HFFc6 (cell line): ENCODE data around the gene TMPRSS4. TPM values are rescaled to one million over a fixed set of nuclear protein-coding genes. Genes with fewer than 3 reads are reported as not detected.

Experiments
- DNase-seq: peaks from one replicate; pipeline ENCODE4 v3.0.0-alpha.2; 2018
- H3K27ac Mint-ChIP-seq: 2 replicates; pipeline ENCODE4 v1.8.0; 2020; ENCODE audit warnings: mild to moderate bottlenecking, mixed read lengths
- H3K27me3 Mint-ChIP-seq: 2 replicates; pipeline ENCODE4 v1.8.0; 2021; ENCODE audit warnings: mild to moderate bottlenecking, moderate library complexity, mixed read lengths; ENCODE audit not compliant: insufficient read depth
- H3K36me3 Mint-ChIP-seq: 2 replicates; pipeline ENCODE4 v1.8.0; 2021; ENCODE audit warnings: low read depth, mixed read lengths
- H3K4me1 Mint-ChIP-seq: 2 replicates; pipeline ENCODE4 v1.8.0; 2020; ENCODE audit warnings: low read depth, mixed read lengths
- H3K4me3 Mint-ChIP-seq: 2 replicates; pipeline ENCODE4 v1.8.0; 2020; ENCODE audit warnings: mild to moderate bottlenecking, moderate library complexity, mixed read lengths
- H3K9me3 Mint-ChIP-seq: 2 replicates; pipeline ENCODE4 v1.8.0; 2020; ENCODE audit warnings: mild to moderate bottlenecking, mixed read lengths
- total RNA-seq, 6 experiments: library from RNA; stranded (reverse); fragmentation: NEBNext Ultra II Directional; extraction: Animal tissue kit (Norgen Biotek cat#: 25700); gene quantifications; 2 replicates in 1 of 6; 3 replicates in 5 of 6; pipeline ENCODE4 v1.2.3, GENCODE V29; 2021
- TF ChIP-seq, protein P1 (sequence below): fragments of 200-600 bp; sonication (generic); IDR thresholded peaks from 2 replicates; pipeline ENCODE4 v1.5.0; 2021; ENCODE audit warnings: antibody characterized with exemption, mild to moderate bottlenecking

The TMPRSS4 gene
- total RNA-seq, 6 experiments from 2014 or later: not detected

DNA sequence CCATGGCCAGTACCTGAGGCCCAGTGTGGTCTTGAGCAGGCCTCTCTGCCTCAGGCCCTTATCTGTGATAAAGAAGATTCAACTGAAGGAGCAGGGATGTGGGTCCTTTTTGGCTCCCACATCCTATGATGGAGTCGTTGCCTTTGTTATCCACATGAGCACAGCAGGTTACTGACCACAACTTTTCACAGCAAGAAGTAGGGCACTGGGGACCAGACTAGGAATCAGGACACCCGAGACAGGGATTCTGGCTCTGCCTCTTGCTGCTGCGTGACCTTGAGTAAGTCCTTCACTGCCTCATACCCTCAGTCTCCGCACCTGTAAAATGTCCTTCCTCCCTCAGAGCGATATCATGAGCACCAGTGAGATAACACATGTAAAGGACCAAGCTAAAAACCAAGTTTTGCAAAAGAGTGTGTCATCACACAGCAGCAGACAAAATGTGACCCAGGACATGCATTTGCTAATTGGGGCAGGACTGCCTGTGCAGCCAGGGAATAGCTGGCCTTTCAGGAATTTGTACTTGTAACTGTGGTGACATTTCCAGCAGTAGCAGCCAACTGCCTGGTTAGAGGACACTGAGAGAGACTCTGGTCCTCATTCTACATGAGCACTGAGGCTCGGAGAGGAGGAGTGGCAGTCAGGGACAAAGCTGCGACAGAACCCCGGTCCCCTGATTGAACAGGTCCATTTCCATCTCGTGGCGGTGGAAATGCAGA is 23.1 kb downstream of the TMPRSS4 start:
- H3K27ac Mint-ChIP-seq: no peak overlapping the region
- DNase-seq: no peak
- no peaks in the 10 kb centered on the region for H3K36me3 Mint-ChIP-seq
- no peaks in the 10 kb centered on the region for H3K9me3 Mint-ChIP-seq
- peaks cover 44% of the 10 kb centered on the region for H3K27me3 Mint-ChIP-seq
- TF ChIP-seq, protein P1, sequence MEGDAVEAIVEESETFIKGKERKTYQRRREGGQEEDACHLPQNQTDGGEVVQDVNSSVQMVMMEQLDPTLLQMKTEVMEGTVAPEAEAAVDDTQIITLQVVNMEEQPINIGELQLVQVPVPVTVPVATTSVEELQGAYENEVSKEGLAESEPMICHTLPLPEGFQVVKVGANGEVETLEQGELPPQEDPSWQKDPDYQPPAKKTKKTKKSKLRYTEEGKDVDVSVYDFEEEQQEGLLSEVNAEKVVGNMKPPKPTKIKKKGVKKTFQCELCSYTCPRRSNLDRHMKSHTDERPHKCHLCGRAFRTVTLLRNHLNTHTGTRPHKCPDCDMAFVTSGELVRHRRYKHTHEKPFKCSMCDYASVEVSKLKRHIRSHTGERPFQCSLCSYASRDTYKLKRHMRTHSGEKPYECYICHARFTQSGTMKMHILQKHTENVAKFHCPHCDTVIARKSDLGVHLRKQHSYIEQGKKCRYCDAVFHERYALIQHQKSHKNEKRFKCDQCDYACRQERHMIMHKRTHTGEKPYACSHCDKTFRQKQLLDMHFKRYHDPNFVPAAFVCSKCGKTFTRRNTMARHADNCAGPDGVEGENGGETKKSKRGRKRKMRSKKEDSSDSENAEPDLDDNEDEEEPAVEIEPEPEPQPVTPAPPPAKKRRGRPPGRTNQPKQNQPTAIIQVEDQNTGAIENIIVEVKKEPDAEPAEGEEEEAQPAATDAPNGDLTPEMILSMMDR: no peak
- no peak overlapping the region for H3K4me3 Mint-ChIP-seq
- no peaks in the 10 kb centered on the region for H3K4me1 Mint-ChIP-seq

DNA sequence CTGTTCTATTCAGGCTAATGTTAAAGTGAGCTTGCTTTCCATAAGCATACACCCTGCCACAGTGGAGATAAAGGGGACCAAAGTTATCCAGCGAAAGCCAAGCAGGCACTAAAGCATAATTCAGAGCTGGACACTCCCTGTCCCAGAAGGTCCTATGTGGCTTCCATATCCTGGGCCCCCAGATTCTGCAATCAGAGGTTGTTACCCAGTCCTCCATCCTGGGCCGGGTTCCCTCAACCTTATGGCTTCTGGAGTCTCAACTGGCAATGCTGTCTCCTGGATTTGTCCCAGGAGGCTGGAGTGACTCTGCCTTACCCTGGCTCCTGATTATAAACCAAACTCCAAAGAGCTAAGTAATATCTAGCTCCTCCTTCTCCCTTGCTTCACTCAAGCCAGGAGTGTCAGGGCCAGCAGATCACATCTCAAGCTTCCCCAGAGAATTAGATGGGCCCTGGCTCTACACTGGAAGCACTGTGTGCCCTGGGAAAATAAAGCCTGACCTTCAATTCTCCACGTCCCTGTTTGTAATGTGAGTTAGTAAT is 23.9 kb downstream of the TMPRSS4 start:
- TF ChIP-seq, protein P1: no peak
- Mint-ChIP-seq H3K4me3 (no peak overlapping the region), H3K27me3 (peaks cover 42% of the 10 kb centered on the region), H3K36me3 (no peaks in the 10 kb centered on the region), H3K4me1 (no peaks in the 10 kb centered on the region), H3K27ac (no peak overlapping the region), H3K9me3 (no peaks in the 10 kb centered on the region)
- DNase-seq: no peak

DNA sequence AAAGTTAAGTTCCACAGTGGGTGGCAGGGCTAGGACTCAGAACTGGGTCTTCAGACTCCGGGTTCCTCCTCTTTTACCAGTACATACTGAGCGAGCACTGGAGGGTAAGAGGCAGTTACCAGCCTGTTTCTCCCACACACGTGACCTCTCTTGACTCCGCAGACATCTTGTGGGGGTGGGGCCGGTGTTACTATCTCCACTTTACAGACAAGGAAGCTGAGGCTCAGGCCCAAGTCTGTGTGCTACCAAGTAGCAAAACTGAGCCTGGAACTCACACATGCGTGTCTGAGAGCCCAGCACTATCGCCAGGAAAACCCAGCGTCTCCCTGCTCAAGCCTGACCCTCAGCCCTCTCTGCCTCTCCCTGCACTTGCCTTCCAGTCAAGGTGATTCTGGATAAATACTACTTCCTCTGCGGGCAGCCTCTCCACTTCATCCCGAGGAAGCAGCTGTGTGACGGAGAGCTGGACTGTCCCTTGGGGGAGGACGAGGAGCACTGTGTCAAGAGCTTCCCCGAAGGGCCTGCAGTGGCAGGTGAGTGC is 25.9 kb downstream of the TMPRSS4 start:
- H3K4me1 Mint-ChIP-seq: peaks cover 6% of the 10 kb centered on the region; the same call in 1 of the 2 replicates
- H3K4me3 Mint-ChIP-seq: no peak overlapping the region
- H3K27me3 Mint-ChIP-seq: peaks cover 36% of the 10 kb centered on the region
- no peaks in the 10 kb centered on the region for H3K36me3 Mint-ChIP-seq
- no peak overlapping the region for H3K27ac Mint-ChIP-seq
- no peak for DNase-seq
- TF ChIP-seq, protein P1: no peak
- no peaks in the 10 kb centered on the region for H3K9me3 Mint-ChIP-seq

GRCh38 chr11:118104491-118104890 is 27.6 kb downstream of the TMPRSS4 start:
- Mint-ChIP-seq H3K4me3 (no peak overlapping the region), H3K9me3 (no peaks in the 10 kb centered on the region), H3K27ac (no peak overlapping the region), H3K36me3 (no peaks in the 10 kb centered on the region), H3K4me1 (peaks cover 13% of the 10 kb centered on the region; the same call in 1 of the 2 replicates), H3K27me3 (peaks cover 31% of the 10 kb centered on the region)
- TF ChIP-seq, protein P1: no peak
- no peak for DNase-seq

GRCh38 chr11:118105657-118106305 is 28.9 kb downstream of the TMPRSS4 start:
- DNase-seq: no peak
- H3K9me3 Mint-ChIP-seq: no peaks in the 10 kb centered on the region
- H3K4me1 Mint-ChIP-seq: peaks cover 13% of the 10 kb centered on the region; the same call in 1 of the 2 replicates
- H3K4me3 Mint-ChIP-seq: no peak overlapping the region
- H3K36me3 Mint-ChIP-seq: no peaks in the 10 kb centered on the region
- H3K27ac Mint-ChIP-seq: no peak overlapping the region
- peaks cover 32% of the 10 kb centered on the region for H3K27me3 Mint-ChIP-seq
- TF ChIP-seq, protein P1: no peak
